GM18868 (cell line): ENCODE measurements around the gene HDHD2.

Experiments used
- ATAC-seq: cut with Tn5 transposase; IDR thresholded peaks from one replicate; pipeline ENCODE4 v1.9.1; 2021; ENCODE audit warnings: mild to moderate bottlenecking, moderate library complexity; ENCODE audit not compliant: unreplicated experiment

The HDHD2 gene

GRCh38 chr18:47075098-47075883 lies 75.0 kb downstream of the HDHD2 start:
- no peak for ATAC-seq

- ATAC-seq = no peak
Observed at GRCh38 chr18:47067648-47068047, 82.7 kb downstream of the HDHD2 start.

GRCh38 chr18:47063096-47063495 lies 87.2 kb downstream of the HDHD2 start:
- ATAC-seq = no peak

GRCh38 chr18:47062471-47062870 lies 87.8 kb downstream of the HDHD2 start:
- ATAC-seq = no peak
